ENCODE results near the gene DCDC1.

The DCDC1 gene

DNA sequence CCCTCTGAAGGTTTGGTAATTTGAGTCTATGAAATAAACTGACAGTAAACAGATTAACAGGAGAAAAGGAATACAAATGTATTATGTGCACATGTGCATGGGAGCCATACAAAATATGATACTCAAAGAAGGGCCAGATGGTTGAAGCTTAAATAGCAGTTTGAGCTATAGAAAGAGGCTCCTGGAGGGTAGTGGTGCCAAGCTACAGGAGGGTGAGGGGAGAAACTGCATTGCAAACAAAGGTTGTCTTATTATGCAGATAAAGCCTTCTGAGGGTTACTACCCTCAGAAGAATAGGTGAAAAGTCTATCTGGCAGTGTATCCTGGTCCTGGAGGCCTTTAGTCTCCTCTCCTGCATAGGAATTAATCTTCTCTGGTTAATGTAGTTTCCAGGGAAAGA lies 516.1 kb downstream of the DCDC1 start:
- H2AFZ ChIP-seq (ENCODE audit: low read depth, low read length): no peak overlapping the region
- no peaks in the 10 kb centered on the region for H3K4me1 ChIP-seq (ENCODE audit: insufficient read depth, low read length)
- no peaks in the 10 kb centered on the region for H3K36me3 ChIP-seq (ENCODE audit: insufficient read depth, low read length)
- no peaks in the 10 kb centered on the region for H3K9me3 ChIP-seq (ENCODE audit: low read length)
- H3K4me3 ChIP-seq (ENCODE audit: low read length): no peak overlapping the region
- peaks cover 43% of the 10 kb centered on the region for H3K27me3 ChIP-seq (ENCODE audit: insufficient read depth, low read length)

DNA sequence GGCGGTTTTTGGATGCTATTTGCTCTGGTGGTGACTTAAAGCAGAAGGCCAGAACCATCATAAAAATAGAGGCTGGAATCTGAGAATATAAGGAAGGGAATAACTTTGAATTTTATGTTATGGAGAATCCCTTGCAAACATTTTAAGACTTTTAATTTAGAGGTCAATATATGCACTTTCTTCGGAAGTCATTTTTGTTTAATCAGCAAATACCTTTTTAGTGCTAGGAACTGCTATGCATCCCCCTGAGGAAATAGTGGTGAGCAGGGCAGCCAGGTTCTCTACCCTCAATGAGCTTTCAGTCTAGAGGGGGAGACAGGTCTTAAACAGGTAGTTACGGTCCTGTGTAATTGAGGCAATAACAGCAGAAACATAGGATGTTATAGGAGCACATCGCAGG lies 516.9 kb downstream of the DCDC1 start:
- H3K36me3 ChIP-seq (ENCODE audit: insufficient read depth, low read length): no peaks in the 10 kb centered on the region
- H2AFZ ChIP-seq (ENCODE audit: low read depth, low read length): no peak overlapping the region
- no peak overlapping the region for H3K4me3 ChIP-seq (ENCODE audit: low read length)
- H3K4me1 ChIP-seq (ENCODE audit: insufficient read depth, low read length): no peaks in the 10 kb centered on the region
- H3K27me3 ChIP-seq (ENCODE audit: insufficient read depth, low read length): peaks cover 37% of the 10 kb centered on the region
- H3K9me3 ChIP-seq (ENCODE audit: low read length): no peaks in the 10 kb centered on the region

DNA sequence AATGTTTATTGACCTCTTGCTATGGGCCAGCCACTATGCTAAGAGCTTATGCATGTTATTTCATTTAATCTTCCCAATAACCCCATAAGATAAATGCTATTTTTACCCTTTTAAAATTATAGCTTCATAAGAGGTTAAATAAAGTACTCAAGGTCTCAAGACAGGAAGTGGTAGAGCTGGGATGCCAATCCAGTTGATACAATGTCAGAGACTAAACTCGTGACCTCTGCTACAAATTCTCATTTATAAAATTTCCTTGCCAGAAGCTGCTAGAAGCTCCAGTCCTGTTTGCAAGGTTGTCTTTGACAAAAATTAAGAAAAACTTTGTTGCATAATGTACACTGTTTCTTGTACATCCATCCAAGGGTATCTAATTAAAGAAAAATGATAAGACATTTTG lies 517.4 kb downstream of the DCDC1 start:
- Histone ChIP-seq H2AFZ (ENCODE audit: low read depth, low read length) (no peak overlapping the region), H3K4me3 (ENCODE audit: low read length) (no peak overlapping the region)

DNA sequence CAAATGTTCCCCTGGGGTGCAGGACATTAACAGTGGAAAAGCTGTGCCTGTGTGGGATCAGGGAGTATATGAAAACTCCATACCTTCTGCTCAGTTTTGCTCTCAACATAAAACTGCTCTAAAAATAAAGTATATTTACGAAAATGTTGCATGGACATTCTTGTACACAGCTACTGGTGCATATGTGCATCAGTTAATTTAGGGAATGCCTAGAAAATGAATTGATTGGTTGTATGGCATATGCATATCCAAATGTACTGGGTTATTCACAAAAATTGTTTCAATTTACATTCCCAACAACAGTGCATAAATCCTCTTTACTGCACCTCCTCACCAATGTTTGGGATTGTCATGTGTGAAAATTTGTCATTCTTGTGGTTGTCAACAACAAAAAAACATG lies 532.3 kb downstream of the DCDC1 start:
- H3K4me3 ChIP-seq (ENCODE audit: low read length): no peak overlapping the region

More for the DNA sequence above, 517.4 kb downstream of the DCDC1 start:
- H3K36me3 ChIP-seq (ENCODE audit: insufficient read depth, low read length): no peaks in the 10 kb centered on the region
- no peaks in the 10 kb centered on the region for H3K9me3 ChIP-seq (ENCODE audit: low read length)
- H3K4me1 ChIP-seq (ENCODE audit: insufficient read depth, low read length): no peaks in the 10 kb centered on the region
- H3K27me3 ChIP-seq (ENCODE audit: insufficient read depth, low read length): peaks cover 34% of the 10 kb centered on the region

DNA sequence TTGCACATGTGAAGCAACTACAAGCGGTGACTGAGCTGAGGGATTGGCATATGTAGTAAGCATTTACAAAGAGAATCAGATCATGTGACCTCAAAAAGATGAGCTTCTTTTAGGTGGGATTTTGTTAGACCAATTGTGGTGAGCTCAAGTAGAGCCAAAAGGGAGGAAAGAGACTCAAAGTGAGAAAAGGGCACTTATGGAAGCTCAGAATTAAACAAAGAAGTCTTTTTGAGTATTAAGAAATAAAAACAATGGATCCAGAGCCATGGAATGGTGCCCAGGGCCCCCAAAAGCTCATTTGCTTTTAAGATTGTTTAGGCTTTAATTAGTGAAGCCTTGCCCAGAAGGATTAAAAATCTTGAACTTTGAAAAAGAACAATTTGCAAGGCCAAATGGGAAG lies 536.7 kb downstream of the DCDC1 start:
- H3K4me1 ChIP-seq (ENCODE audit: insufficient read depth, low read length): no peaks in the 10 kb centered on the region
- no peaks in the 10 kb centered on the region for H3K36me3 ChIP-seq (ENCODE audit: insufficient read depth, low read length)
- no peak overlapping the region for H3K4me3 ChIP-seq (ENCODE audit: low read length)
- no peaks in the 10 kb centered on the region for H3K9me3 ChIP-seq (ENCODE audit: low read length)
- no peak overlapping the region for H2AFZ ChIP-seq (ENCODE audit: low read depth, low read length)
- peaks cover 8% of the 10 kb centered on the region for H3K27me3 ChIP-seq (ENCODE audit: insufficient read depth, low read length)

More for the DNA sequence above, 532.3 kb downstream of the DCDC1 start:
- Histone ChIP-seq H3K27me3 (ENCODE audit: insufficient read depth, low read length) (peaks cover 2% of the 10 kb centered on the region), H3K9me3 (ENCODE audit: low read length) (no peaks in the 10 kb centered on the region), H3K36me3 (ENCODE audit: insufficient read depth, low read length) (no peaks in the 10 kb centered on the region), H3K4me1 (ENCODE audit: insufficient read depth, low read length) (no peaks in the 10 kb centered on the region), H2AFZ (ENCODE audit: low read depth, low read length) (no peak overlapping the region)

DNA sequence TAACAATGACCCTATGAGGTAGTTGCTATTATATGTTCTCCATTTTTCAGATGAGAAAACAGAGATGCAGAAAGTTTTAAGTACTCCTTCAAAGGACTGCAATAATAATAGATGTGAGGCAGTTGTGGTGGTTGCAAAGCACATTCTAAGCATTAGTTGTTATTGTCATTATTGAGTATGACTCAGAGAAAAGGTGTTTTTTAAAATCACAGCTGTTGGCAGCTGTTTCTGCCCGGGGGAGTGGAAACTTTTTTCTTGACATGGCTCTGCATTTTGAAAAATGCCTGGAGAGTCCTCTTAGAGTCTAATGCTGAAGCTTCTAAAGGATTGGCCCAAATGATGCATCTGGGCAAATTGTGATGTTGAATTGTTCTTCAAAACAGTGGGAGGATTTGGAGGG lies 538.9 kb downstream of the DCDC1 start:
- peaks cover 8% of the 10 kb centered on the region for H3K27me3 ChIP-seq (ENCODE audit: insufficient read depth, low read length)
- no peaks in the 10 kb centered on the region for H3K36me3 ChIP-seq (ENCODE audit: insufficient read depth, low read length)
- no peaks in the 10 kb centered on the region for H3K9me3 ChIP-seq (ENCODE audit: low read length)
- no peak overlapping the region for H3K4me3 ChIP-seq (ENCODE audit: low read length)
- H2AFZ ChIP-seq (ENCODE audit: low read depth, low read length): no peak overlapping the region
- no peaks in the 10 kb centered on the region for H3K4me1 ChIP-seq (ENCODE audit: insufficient read depth, low read length)

DNA sequence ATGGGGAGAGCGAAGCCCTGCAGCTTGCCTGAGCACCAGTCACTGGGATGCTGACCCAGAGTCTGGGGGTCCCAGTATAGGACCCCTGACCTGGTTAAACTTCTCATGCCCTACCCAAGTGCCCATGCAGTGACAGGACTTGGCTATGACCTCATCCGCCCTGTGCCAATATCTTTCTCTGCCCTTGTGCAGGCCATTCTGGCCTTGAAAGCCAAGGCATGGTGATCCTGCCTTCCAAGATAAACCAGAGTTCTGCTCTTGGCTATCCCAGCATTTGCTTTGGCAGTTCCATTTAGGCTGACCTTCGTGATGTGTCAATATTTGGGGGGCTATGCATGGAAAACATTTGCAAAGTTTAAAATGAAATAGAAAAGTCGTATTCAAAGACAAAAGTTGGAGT lies 542.6 kb downstream of the DCDC1 start:
- Histone ChIP-seq H3K9me3 (ENCODE audit: low read length) (no peaks in the 10 kb centered on the region), H3K4me1 (ENCODE audit: insufficient read depth, low read length) (no peaks in the 10 kb centered on the region), H3K36me3 (ENCODE audit: insufficient read depth, low read length) (no peaks in the 10 kb centered on the region), H3K4me3 (ENCODE audit: low read length) (no peak overlapping the region), H2AFZ (ENCODE audit: low read depth, low read length) (no peak overlapping the region), H3K27me3 (ENCODE audit: insufficient read depth, low read length) (peaks cover 8% of the 10 kb centered on the region)

DNA sequence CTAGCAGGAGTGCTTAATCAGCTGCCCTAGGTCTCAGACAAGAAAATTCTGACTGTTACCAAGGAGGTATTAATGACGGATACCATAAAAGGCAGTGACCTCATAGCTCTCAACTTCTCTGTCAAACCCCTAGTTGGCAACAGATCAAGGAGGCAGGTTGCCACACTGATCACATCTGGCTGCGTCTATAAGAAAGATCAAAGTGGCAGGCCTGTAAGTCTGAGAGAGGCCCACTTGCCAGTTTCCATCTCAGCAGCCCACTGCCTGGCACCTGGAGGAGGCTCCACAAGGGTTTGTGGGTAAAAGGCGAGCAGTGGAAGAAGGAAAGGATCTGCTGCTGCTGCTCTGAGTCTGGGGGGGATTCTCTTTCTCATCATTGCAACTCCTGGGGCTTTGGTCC lies 543.8 kb downstream of the DCDC1 start:
- H3K36me3 ChIP-seq (ENCODE audit: insufficient read depth, low read length): no peaks in the 10 kb centered on the region
- H3K27me3 ChIP-seq (ENCODE audit: insufficient read depth, low read length): peaks cover 4% of the 10 kb centered on the region
- no peak overlapping the region for H2AFZ ChIP-seq (ENCODE audit: low read depth, low read length)
- H3K4me3 ChIP-seq (ENCODE audit: low read length): no peak overlapping the region
- no peaks in the 10 kb centered on the region for H3K4me1 ChIP-seq (ENCODE audit: insufficient read depth, low read length)
- no peaks in the 10 kb centered on the region for H3K9me3 ChIP-seq (ENCODE audit: low read length)

DNA sequence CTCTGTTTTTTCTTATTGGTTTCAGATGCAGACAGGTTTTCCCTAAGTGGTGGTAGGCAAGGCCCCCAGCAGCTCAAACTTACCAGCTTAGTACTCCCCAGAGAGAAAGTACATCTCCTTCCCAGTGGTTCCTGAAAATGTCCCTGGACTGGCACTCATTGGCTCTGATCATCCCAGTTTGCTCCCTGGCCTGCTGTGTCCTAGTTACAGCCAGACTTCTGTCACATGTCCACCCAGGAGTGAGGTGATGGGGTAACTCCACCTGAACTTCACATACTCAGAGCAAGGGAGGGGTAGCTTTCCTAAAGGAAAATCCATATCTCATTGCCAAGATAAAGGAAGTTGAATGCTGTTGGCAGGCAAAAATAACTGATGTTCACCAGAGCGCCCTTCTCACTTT lies 546.4 kb downstream of the DCDC1 start:
- Histone ChIP-seq H2AFZ (ENCODE audit: low read depth, low read length) (no peak overlapping the region), H3K4me1 (ENCODE audit: insufficient read depth, low read length) (no peaks in the 10 kb centered on the region), H3K9me3 (ENCODE audit: low read length) (no peaks in the 10 kb centered on the region), H3K4me3 (ENCODE audit: low read length) (no peak overlapping the region), H3K36me3 (ENCODE audit: insufficient read depth, low read length) (no peaks in the 10 kb centered on the region), H3K27me3 (ENCODE audit: insufficient read depth, low read length) (no peaks in the 10 kb centered on the region)

DNA sequence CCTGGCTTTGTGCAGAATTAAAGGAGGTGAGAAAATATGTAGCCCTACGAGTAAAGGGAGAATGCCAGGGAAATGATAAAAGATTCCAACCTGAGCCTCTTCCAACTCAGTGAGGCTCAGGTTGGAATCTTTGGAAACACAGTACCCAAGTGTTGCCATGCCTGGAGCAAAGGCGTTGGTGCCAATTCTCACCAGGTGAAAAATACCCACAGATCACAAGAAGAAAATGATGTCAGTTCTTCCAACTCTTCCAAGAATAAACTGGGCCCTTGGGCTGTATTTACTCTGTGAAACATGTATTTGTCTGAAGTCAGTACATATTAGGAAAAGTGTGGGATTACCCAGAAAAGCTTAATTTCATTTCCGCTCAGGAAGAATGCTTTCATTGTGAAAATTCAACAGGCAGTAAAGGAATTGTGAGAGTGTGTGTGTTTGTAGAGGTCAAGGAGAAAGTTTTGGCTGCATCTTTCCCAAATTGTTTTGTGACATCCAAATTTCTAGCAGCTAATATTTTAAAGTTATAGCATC lies 548.0 kb downstream of the DCDC1 start:
- Histone ChIP-seq H2AFZ (ENCODE audit: low read depth, low read length) (no peak overlapping the region), H3K27me3 (ENCODE audit: insufficient read depth, low read length) (no peaks in the 10 kb centered on the region), H3K9me3 (ENCODE audit: low read length) (no peaks in the 10 kb centered on the region), H3K4me1 (ENCODE audit: insufficient read depth, low read length) (no peaks in the 10 kb centered on the region), H3K36me3 (ENCODE audit: insufficient read depth, low read length) (no peaks in the 10 kb centered on the region), H3K4me3 (ENCODE audit: low read length) (no peak overlapping the region)

DNA sequence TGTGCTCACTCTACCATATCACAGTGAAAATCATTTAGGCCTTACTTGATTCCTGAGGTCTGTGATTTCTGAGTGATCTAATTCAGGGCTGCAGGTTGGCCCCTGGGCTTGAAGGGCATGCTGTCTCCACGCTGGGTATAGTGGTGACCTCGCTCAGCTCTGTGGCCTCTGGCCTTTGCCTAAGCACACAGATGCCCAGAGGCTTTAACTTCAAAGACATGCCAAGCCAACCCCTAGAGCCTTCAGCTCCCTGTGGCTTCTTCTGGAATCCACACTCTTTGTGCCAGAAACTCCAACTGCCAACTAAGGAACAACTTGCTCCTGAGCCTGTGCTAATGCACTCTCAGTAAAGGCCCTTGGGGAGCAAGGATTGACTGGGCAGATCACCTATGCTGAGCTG lies 550.8 kb downstream of the DCDC1 start:
- no peaks in the 10 kb centered on the region for H3K9me3 ChIP-seq (ENCODE audit: low read length)

DNA sequence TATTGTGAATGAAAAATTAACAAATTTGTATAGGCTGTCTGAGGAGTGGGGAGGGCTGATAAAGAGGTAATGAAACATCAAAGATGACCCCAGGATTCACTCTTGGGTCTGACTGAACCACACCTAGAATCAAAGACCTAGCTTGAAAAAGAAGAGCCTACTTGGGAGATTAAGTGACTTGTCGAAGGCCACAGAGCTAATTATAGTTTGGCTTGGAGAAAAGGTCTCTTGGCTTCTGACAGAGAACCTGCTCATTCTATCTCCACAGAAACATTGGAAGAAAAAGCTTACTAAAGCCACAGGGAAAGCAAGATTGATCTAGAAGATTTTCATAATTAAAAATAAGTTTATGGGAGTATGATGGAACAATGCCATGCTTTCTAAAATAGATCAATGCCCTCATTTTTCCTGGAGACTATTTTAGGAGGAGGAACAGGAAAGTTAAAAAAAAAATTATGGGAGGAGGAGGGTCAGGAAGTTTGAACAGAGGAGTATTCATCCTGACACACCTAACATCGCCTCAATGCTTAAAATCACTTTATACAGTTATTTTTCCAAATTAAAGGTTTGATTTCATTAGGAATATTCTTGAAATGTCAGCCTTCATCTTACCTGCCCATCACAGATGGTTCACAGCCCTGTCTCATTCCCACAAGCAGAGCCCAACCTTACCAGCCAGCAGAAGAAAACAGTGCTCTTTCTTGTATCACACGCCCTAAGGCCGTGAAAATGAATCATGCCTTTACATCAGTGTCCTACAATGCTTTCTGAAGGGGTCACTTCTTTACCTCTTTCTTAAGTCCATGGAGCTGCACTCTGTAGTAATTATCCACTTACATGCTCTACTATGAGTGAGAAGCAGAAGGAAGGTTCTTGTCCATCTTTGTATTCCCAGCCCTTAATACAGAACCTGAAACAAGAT lies 552.3 kb downstream of the DCDC1 start:
- H3K36me3 ChIP-seq (ENCODE audit: insufficient read depth, low read length): no peaks in the 10 kb centered on the region
- H2AFZ ChIP-seq (ENCODE audit: low read depth, low read length): no peak overlapping the region
- no peaks in the 10 kb centered on the region for H3K27me3 ChIP-seq (ENCODE audit: insufficient read depth, low read length)
- H3K4me3 ChIP-seq (ENCODE audit: low read length): no peak overlapping the region
- no peaks in the 10 kb centered on the region for H3K9me3 ChIP-seq (ENCODE audit: low read length)
- H3K4me1 ChIP-seq (ENCODE audit: insufficient read depth, low read length): no peaks in the 10 kb centered on the region

More for the DNA sequence above, 550.8 kb downstream of the DCDC1 start:
- no peak overlapping the region for H2AFZ ChIP-seq (ENCODE audit: low read depth, low read length)
- no peaks in the 10 kb centered on the region for H3K4me1 ChIP-seq (ENCODE audit: insufficient read depth, low read length)
- H3K36me3 ChIP-seq (ENCODE audit: insufficient read depth, low read length): no peaks in the 10 kb centered on the region
- no peaks in the 10 kb centered on the region for H3K27me3 ChIP-seq (ENCODE audit: insufficient read depth, low read length)
- H3K4me3 ChIP-seq (ENCODE audit: low read length): no peak overlapping the region

DNA sequence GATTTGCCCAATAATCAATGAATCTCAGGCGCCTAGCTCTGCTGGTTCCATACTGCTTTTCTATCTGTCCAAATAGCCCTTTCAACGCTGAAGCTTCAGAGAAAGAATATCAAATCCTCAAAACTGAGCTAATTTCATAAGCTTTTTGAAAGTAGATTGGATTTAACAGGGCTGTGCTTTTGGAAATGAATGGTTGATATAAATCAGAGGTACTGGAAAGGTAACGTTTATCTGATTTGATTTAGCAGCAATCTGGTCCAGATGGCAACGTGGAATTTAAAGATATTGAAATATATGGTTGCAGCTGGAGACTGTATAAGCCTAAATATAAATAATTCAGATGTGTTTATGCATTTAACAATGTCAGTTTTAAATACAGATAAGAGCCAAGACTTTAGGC lies 553.9 kb downstream of the DCDC1 start:
- no peaks in the 10 kb centered on the region for H3K36me3 ChIP-seq (ENCODE audit: insufficient read depth, low read length)
- no peaks in the 10 kb centered on the region for H3K9me3 ChIP-seq (ENCODE audit: low read length)
- H3K4me3 ChIP-seq (ENCODE audit: low read length): no peak overlapping the region
- H3K4me1 ChIP-seq (ENCODE audit: insufficient read depth, low read length): no peaks in the 10 kb centered on the region
- H3K27me3 ChIP-seq (ENCODE audit: insufficient read depth, low read length): no peaks in the 10 kb centered on the region
- H2AFZ ChIP-seq (ENCODE audit: low read depth, low read length): no peak overlapping the region

Measured in neuron (in vitro differentiated cells).